Measurements from ENCODE around the gene CCDC171. TPM values are rescaled to one million over a fixed set of nuclear protein-coding genes. Genes with fewer than 3 reads are reported as not detected.

CCDC171 gene
- total RNA-seq, 1 experiment from 2014 or later = 2.6 TPM

GRCh38 chr9:15725953-15726352 lies 173.1 kb downstream of the CCDC171 start:
- intact Hi-C loops (cut with micrococcal nuclease) = no loop called here
- Histone ChIP-seq H3K79me2 (ENCODE audit: insufficient read depth, low read length) (no peaks in the 10 kb centered on the region), H3K27ac (ENCODE audit: low read depth, low read length) (no peak overlapping the region), H2AFZ (ENCODE audit: low read depth, low read length, poor library complexity, severe bottlenecking) (no peak overlapping the region), H3K27me3 (ENCODE audit: insufficient read depth, low read length) (no peaks in the 10 kb centered on the region), H3K9ac (ENCODE audit: low read length) (no peak overlapping the region), H3K4me2 (ENCODE audit: low read length) (no peak overlapping the region), H3K4me1 (ENCODE audit: control insufficient read depth in 1 of 2, insufficient read depth in 2 of 2, low read length in 2 of 2) (no peaks in the 10 kb centered on the region), H4K20me1 (ENCODE audit: insufficient read depth) (no peaks in the 10 kb centered on the region), H3K9me3 (ENCODE audit: control insufficient read depth in 1 of 2, insufficient read depth in 1 of 2, low read depth in 1 of 2, low read length in 2 of 2) (no peaks in the 10 kb centered on the region), H3K36me3 (ENCODE audit: control insufficient read depth in 1 of 2, insufficient read depth in 2 of 2, low read length in 2 of 2) (no peaks in the 10 kb centered on the region), H3K9me2 (ENCODE audit: insufficient read depth) (no peaks in the 10 kb centered on the region), H3K4me3 (replicated peaks in 1 of 2; ENCODE audit: low read depth in 1 of 2, low read length in 2 of 2) (no peak overlapping the region)
- ATAC-seq = no peak
- CTCF ChIA-PET = no interaction called here
- TF ChIP-seq CBX3 (IDR thresholded peaks at IDR 0.05; ENCODE audit: low read depth) (no peak), SRF (IDR thresholded peaks at IDR 0.05; ENCODE audit: low read depth) (no peak), ATF3 (IDR thresholded peaks at IDR 0.05) (no peak), POLR2A (IDR thresholded peaks at IDR 0.05; ENCODE audit: borderline replicate concordance, extremely low read depth, insufficient read depth, insufficient read length) (no peak), ZBTB33 (IDR thresholded peaks at IDR 0.05; ENCODE audit: extremely low read depth, insufficient replicate concordance, low read length) (no peak), SP1 (IDR thresholded peaks at IDR 0.05; ENCODE audit: low read depth) (no peak), REST (IDR thresholded peaks at IDR 0.05; ENCODE audit: low read depth) (no peak), CEBPB (IDR thresholded peaks at IDR 0.05; ENCODE audit: low read depth) (no peak), ZNF274 (IDR thresholded peaks at IDR 0.05; ENCODE audit: low read depth, low read length) (no peak), MAX (IDR thresholded peaks at IDR 0.05) (no peak), POLR2AphosphoS5 (IDR thresholded peaks at IDR 0.05; ENCODE audit: low read depth, low read length) (no peak), RAD21 (IDR thresholded peaks at IDR 0.05; ENCODE audit: low read depth) (no peak), ELF1 (IDR thresholded peaks at IDR 0.05; ENCODE audit: borderline replicate concordance, low read depth) (no peak)
- POLR2A ChIA-PET = no interaction called here
- DNase-seq (ENCODE audit: low read depth, low spot score) = no peak
- RAD21 ChIA-PET (ENCODE audit: low non-redundant PET in 1 of 2, low total read pairs in 2 of 2, uncharacterized antibody in 2 of 2, unreplicated experiment in 2 of 2) = no interaction called here
- no TSS peak for BruUV-seq (replicated peaks)
